ENCODE measurements around the gene POLG2.
"Not testable (repeated sequence)": the region's sequence is repeated elsewhere in the genome, so short reads cannot be mapped to it uniquely, and the experiment has no call there.

The POLG2 gene

GRCh38 chr17:64437944-64438525 lies 58.8 kb downstream of the POLG2 start:
- no peak for DNase-seq

- no peak for DNase-seq
Observed at GRCh38 chr17:64431534-64431933, 65.3 kb downstream of the POLG2 start.

GRCh38 chr17:64430036-64430435 lies 66.8 kb downstream of the POLG2 start:
- DNase-seq, result not testable (repeated sequence)

GRCh38 chr17:64428406-64428805 lies 68.4 kb downstream of the POLG2 start:
- no peak for DNase-seq
